K562 (cell line): ENCODE measurements around the gene SDK1. TPM values are rescaled to one million over a fixed set of nuclear protein-coding genes. Genes with fewer than 3 reads are reported as not detected.

Experiments used
- ATAC-seq: fragments of 200-7000 bp; cut with Tn5 transposase; 3 replicates; pipeline ENCODE4 v1.9.1; 2020; ENCODE audit warnings: moderate library complexity
- BruUV-seq: library from RNA; stranded (reverse); fragments of 400-500 nt; replicated peaks from 2 replicates; lab custom pipeline; 2021; lab: Mats Ljungman, UMichigan
- CTCF ChIA-PET: fragments of 300-600 bp; formaldehyde crosslinking; extraction: SDS; loops from one replicate; lab custom pipeline; 2021; ENCODE audit warnings: low intra/inter-chr PET ratio; lab: Yijun Ruan, JAX
- POLR2A ChIA-PET: fragments of 300-600, 350-650 bp; sonication (Branson Sonifier 250); formaldehyde crosslinking; extraction: SDS; loops from one replicate; lab custom pipeline; 2021; ENCODE audit warnings: antibody characterized with exemption, inconsistent platforms; lab: Yijun Ruan, JAX
- DNase-seq, 4 experiments: peaks; one replicate each; pipeline versions ENCODE4 v3.0.0 to v3.0.0-alpha.2; 2011 to 2018; ENCODE audit warnings: low spot score in 3 of 4, mixed read lengths in 3 of 4; ENCODE audit errors: extremely low read depth in 1 of 4
- FAIRE-seq: peaks from 2 replicates; lab custom pipeline; 2011; peaks lifted over from hg19 to GRCh38; lab: Jason Lieb, UNC
- H2AFZ ChIP-seq: 2 replicates; pipeline ENCODE4 v1.6.0; 2011; ENCODE audit warnings: low read depth, low read length, control low read depth, inconsistent platforms
- H3K27ac ChIP-seq: fragments of 200-600 bp; 3 replicates; pipeline ENCODE4 v1.8.0; 2011; ENCODE audit warnings: low read depth, mild to moderate bottlenecking, control low read depth, inconsistent platforms, low read length, moderate library complexity, mixed read lengths; ENCODE audit errors: extremely low read depth
- H3K27me3 ChIP-seq, 2 experiments: fragments of 300-600 bp in 1 of 2; 2 replicates in 1 of 2; 3 replicates in 1 of 2; pipeline versions ENCODE4 v1.6.0 to v1.8.0; 2011; ENCODE audit warnings: inconsistent platforms in 2 of 2, low read length in 2 of 2, mild to moderate bottlenecking in 1 of 2, mixed read lengths in 1 of 2, moderate library complexity in 1 of 2; ENCODE audit not compliant: control insufficient read depth in 2 of 2, insufficient read depth in 2 of 2
- H3K36me3 ChIP-seq: fragments of 300-600 bp; 3 replicates; pipeline ENCODE4 v1.8.0; 2011; ENCODE audit warnings: mild to moderate bottlenecking, low read length, inconsistent platforms; ENCODE audit not compliant: control insufficient read depth, insufficient read depth
- H3K4me1 ChIP-seq, 2 experiments: fragments of 200-600 bp in 1 of 2; replicated peaks in 1 of 2; 2 replicates in 1 of 2; 3 replicates in 1 of 2; pipeline versions ENCODE4 v1.5.1 to v1.8.0; 2011; ENCODE audit warnings: inconsistent platforms in 2 of 2, low read length in 2 of 2, mild to moderate bottlenecking in 1 of 2, mixed read lengths in 1 of 2, moderate library complexity in 1 of 2; ENCODE audit not compliant: control insufficient read depth in 2 of 2, insufficient read depth in 2 of 2
- H3K4me2 ChIP-seq: 2 replicates; pipeline ENCODE4 v1.6.1; 2011; ENCODE audit warnings: low read length, control low read depth, inconsistent platforms, mixed read lengths; ENCODE audit not compliant: insufficient read depth
- H3K4me3 ChIP-seq: fragments of 200-600 bp; sonication (generic), shearing (Covaris generic); 2 replicates; pipeline ENCODE4 v1.5.1; 2016; ENCODE audit warnings: control low read depth, inconsistent platforms
- H3K79me2 ChIP-seq: fragments of 200-600 bp; 3 replicates; pipeline ENCODE4 v1.8.0; 2011; ENCODE audit warnings: low read length, inconsistent platforms; ENCODE audit not compliant: control insufficient read depth, insufficient read depth
- H3K9ac ChIP-seq, 2 experiments: 2 replicates each; pipeline versions ENCODE4 v1.6.0 to v1.6.1; 2011; ENCODE audit warnings: low read depth in 2 of 2, low read length in 2 of 2, control low read depth in 1 of 2, inconsistent platforms in 1 of 2, mild to moderate bottlenecking in 1 of 2, mixed read lengths in 1 of 2; ENCODE audit not compliant: insufficient read depth in 1 of 2
- H3K9me1 ChIP-seq: one replicate; pipeline ENCODE4 v1.6.0; 2011; ENCODE audit warnings: inconsistent platforms, mild to moderate bottlenecking, low read length, moderate library complexity; ENCODE audit not compliant: control insufficient read depth, insufficient read depth
- H3K9me3 ChIP-seq: replicated peaks from 2 replicates; pipeline ENCODE4 v1.5.1; 2011; ENCODE audit warnings: low read depth, low read length, inconsistent platforms; ENCODE audit not compliant: control insufficient read depth, insufficient read depth
- H4K20me1 ChIP-seq: replicated peaks from 2 replicates; pipeline ENCODE4 v1.6.1; 2011; ENCODE audit warnings: low read length, inconsistent platforms, mixed read lengths; ENCODE audit not compliant: control insufficient read depth, insufficient read depth
- ARID1B ChIP-seq: fragments of 450-650 bp; IDR thresholded peaks from 2 replicates; pipeline ENCODE4 v1.6.1; 2016; ENCODE audit warnings: antibody characterized with exemption, mild to moderate bottlenecking, inconsistent platforms
- CREB1 ChIP-seq, 2 experiments: sonication (generic) in 1 of 2; formaldehyde crosslinking in 1 of 2; IDR thresholded peaks; 2 replicates each; pipeline versions ENCODE4 v1.6.1 to v1.8.0; 2012 to 2022; ENCODE audit warnings: inconsistent platforms in 1 of 2, mild to moderate bottlenecking in 1 of 2, missing genetic modification reagents in 1 of 2, moderate library complexity in 1 of 2
- MAZ ChIP-seq, 2 experiments: fragments of 450-650 bp in 1 of 2; sonication (generic) in 1 of 2; formaldehyde crosslinking; IDR thresholded peaks in 1 of 2; conservative IDR thresholded peaks in 1 of 2; 2 replicates each; pipeline versions ENCODE4 v1.4.0 to v1.5.0; 2020; ENCODE audit warnings: mild to moderate bottlenecking in 1 of 2, missing genetic modification reagents in 1 of 2
- WGBS: fragments of 100-300 bp; shearing (Covaris generic); methylation state at CpG from one replicate; pipeline ENCODE4 v1.1.6; 2016; ENCODE audit warnings: low coverage, mixed read lengths; ENCODE audit not compliant: insufficient coverage; ENCODE audit errors: missing lambda C conversion rate; 5-methylcytosine and 5-hydroxymethylcytosine counted together
- in situ Hi-C: fragments of 300-500 bp; cut with MboI; formaldehyde crosslinking; loops from 4 replicates; pipeline ENCODE4 v1.15.0; 2018; ENCODE audit warnings: inconsistent platforms, mixed read lengths
- intact Hi-C: fragments of 100-400 bp; cut with micrococcal nuclease; formaldehyde crosslinking; loops from 2 replicates; pipeline ENCODE4 v1.14.2; 2022
- polyA plus RNA-seq, 8 experiments: library from polyadenylated mRNA; depleted of rRNA in 4 of 8; stranded (reverse) in 5 of 8; unstranded in 3 of 8; fragments of >200 nt; fragmentation: Nextera tagmentation in 2 of 8; fragmentation: Illumina TruSeq in 1 of 8; extraction: Ambion mirVana in 2 of 8; extraction: Trizol in 1 of 8; gene quantifications; 2 replicates each; pipeline versions ENCODE4 v1.2.1 to v1.2.3, GENCODE V29; 2011 to 2014; ENCODE audit warnings: inconsistent platforms in 1 of 8, missing spikeins in 1 of 8
- total RNA-seq, 7 experiments: library from RNA; depleted of rRNA in 6 of 7; stranded (reverse); fragments of >200 nt in 6 of 7; fragmentation: Illumina TruSeq in 2 of 7; extraction: Trizol in 2 of 7; gene quantifications; 2 replicates each; pipeline versions ENCODE4 v1.2.1 to v1.2.3, GENCODE V29; 2011 to 2021; ENCODE audit warnings: low replicate concordance in 1 of 7
- TF ChIP-seq, protein P1 (sequence below): fragments of 450-650 bp; IDR thresholded peaks from 2 replicates; pipeline ENCODE4 v1.7.0; 2016; ENCODE audit warnings: borderline replicate concordance
- TF ChIP-seq, protein P2 (sequence below): sonication (generic); formaldehyde crosslinking; IDR thresholded peaks from 2 replicates; pipeline ENCODE4 v1.8.0; 2022; ENCODE audit warnings: mild to moderate bottlenecking, missing genetic modification reagents

The SDK1 gene
- total and polyA plus RNA-seq, 9 of the 15 experiments (the other 6 are each of a cell fraction or from before 2014, with no cell fraction given) = 0.16 TPM; not detected in 8

DNA sequence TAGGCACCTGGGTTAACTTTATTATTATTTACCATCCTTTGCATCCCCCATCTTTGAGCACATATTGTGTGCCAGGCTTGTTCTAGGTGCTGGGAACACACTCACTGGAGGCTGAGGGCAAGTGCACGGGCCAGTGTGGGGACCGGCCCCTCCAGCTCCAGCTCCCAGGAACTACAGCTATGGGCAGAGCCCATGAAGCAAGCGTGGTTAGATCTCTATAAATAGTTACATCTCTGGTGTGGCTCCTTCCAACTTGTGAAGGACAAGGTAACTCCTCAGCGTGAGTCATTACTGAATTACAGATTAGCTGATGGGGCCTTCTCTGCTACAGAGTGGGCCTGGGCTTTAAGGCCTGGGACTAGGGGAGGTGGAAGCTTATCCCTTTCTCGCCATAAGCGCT, 583.5 kb downstream of the SDK1 start (continued):
- TF ChIP-seq, protein P1, sequence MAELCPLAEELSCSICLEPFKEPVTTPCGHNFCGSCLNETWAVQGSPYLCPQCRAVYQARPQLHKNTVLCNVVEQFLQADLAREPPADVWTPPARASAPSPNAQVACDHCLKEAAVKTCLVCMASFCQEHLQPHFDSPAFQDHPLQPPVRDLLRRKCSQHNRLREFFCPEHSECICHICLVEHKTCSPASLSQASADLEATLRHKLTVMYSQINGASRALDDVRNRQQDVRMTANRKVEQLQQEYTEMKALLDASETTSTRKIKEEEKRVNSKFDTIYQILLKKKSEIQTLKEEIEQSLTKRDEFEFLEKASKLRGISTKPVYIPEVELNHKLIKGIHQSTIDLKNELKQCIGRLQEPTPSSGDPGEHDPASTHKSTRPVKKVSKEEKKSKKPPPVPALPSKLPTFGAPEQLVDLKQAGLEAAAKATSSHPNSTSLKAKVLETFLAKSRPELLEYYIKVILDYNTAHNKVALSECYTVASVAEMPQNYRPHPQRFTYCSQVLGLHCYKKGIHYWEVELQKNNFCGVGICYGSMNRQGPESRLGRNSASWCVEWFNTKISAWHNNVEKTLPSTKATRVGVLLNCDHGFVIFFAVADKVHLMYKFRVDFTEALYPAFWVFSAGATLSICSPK = no peak
- no peak for TF ChIP-seq MAZ (CRISPR knock-in tag; conservative IDR thresholded peaks at IDR 0.05 in 1 of 2, IDR thresholded peaks at IDR 0.05 in 1 of 2)

DNA sequence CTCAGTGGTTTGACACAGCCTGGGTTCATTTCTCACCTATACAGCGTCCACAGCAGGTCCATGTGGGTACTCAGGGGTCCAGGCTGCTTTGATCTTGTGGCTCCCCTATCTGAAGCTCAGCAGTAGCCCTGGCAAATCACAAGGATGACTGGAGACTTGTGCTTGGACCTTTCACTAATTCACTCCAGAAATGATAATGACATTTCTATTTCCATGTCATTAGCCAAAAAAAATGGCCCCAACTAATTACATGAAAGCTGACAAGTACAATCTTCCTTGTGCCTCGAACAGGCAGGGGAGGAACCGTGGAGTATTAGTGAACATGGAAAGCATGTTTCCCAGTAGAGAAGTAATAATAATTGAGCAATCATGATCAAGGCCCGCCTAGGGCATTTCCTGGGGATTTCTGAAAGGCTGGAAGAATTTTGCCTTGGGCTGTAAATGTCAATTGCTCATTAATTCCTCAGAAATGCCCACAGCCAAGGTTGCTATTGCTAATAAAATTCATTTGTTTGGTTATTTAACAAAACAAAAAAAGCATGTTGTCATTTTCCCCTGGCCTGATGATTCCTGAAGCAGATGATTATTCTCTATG, 586.1 kb downstream of the SDK1 start:
- 0% methylated on average over 4 of the region's 4 CpGs for WGBS
- ATAC-seq (no peak), FAIRE-seq (no peak), DNase-seq (no peak)
- Histone ChIP-seq H3K9ac (no peak overlapping the region), H3K4me3 (no peak overlapping the region), H3K27me3 (peaks cover 6 to 37% of the 10 kb centered on the region in 2 experiments; a peak in 4 of 5 replicates), H3K79me2 (no peaks in the 10 kb centered on the region), H3K4me1 (no peaks in the 10 kb centered on the region), H3K9me3 (no peaks in the 10 kb centered on the region), H3K4me2 (no peak overlapping the region), H3K27ac (no peak overlapping the region), H2AFZ (no peak overlapping the region), H3K36me3 (no peaks in the 10 kb centered on the region), H3K9me1 (no peaks in the 10 kb centered on the region), H4K20me1 (no peaks in the 10 kb centered on the region)
- no TSS peak for BruUV-seq
- ChIA-PET CTCF (no interaction called here), POLR2A (no interaction called here)
- in situ Hi-C loops (loop anchor here (25.0 kb wide), 1 partner anchor 1025 kb away; no protein-coding TSS in a partner anchor), intact Hi-C loops (no loop called here)
- no peak for TF ChIP-seq CREB1 (IDR thresholded peaks at IDR 0.05)
- TF ChIP-seq CREB1 (CRISPR knock-in tag; IDR thresholded peaks at IDR 0.05) = no peak
- TF ChIP-seq, protein P2, sequence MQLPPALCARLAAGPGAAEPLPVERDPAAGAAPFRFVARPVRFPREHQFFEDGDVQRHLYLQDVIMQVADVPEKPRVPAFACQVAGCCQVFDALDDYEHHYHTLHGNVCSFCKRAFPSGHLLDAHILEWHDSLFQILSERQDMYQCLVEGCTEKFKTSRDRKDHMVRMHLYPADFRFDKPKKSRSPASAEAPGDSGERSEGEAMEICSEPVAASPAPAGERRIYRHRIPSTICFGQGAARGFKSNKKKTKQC (CRISPR knock-in tag) = no peak
- no peak for TF ChIP-seq ARID1B
